ENCODE results near the gene NGLY1. TPM values are rescaled to one million over a fixed set of nuclear protein-coding genes. Genes with fewer than 3 reads are reported as not detected.

The NGLY1 gene
- total and polyA plus RNA-seq, 2 of the 8 experiments (the other 6 are each of a cell fraction or from before 2014, with no cell fraction given) = 3.1 to 24.8 TPM

GRCh38 chr3:25818335-25818734, 35.1 kb upstream of the NGLY1 start:
- Histone ChIP-seq H3K18ac (ENCODE audit: extremely low read depth, low read length) (no peak overlapping the region), H2AFZ (ENCODE audit: low read length) (no peak overlapping the region), H3K79me2 (ENCODE audit: control insufficient read depth in 1 of 2, insufficient read depth in 2 of 2, low read length in 2 of 2) (no peaks in the 10 kb centered on the region), H3K36me3 (ENCODE audit: control insufficient read depth in 2 of 4, insufficient read depth in 4 of 4, low read length in 3 of 4) (no peaks in the 10 kb centered on the region), H2BK15ac (ENCODE audit: low read length) (no peak overlapping the region), H2BK120ac (replicated peaks; ENCODE audit: low read depth, low read length) (no peak overlapping the region), H3K4me1 (replicated peaks in 1 of 4; ENCODE audit: control insufficient read depth in 3 of 4, insufficient read depth in 4 of 4, low read length in 3 of 4) (peaks cover 0 to 9% (median 4%) of the 10 kb centered on the region in 4 experiments; a peak in 4 of 7 replicates), H4K5ac (ENCODE audit: insufficient read length, low read depth, low read length) (no peak overlapping the region), H3K14ac (ENCODE audit: insufficient read length) (no peak overlapping the region), H3K23ac (ENCODE audit: insufficient read length) (no peak overlapping the region), H4K91ac (replicated peaks; ENCODE audit: insufficient read length, low read length) (no peak overlapping the region), H4K8ac (ENCODE audit: extremely low read depth, insufficient read depth, low read length) (no peak overlapping the region), H3K9ac (replicated peaks in 1 of 4; ENCODE audit: extremely low read depth in 1 of 4, low read depth in 3 of 4, low read length in 3 of 4) (no peak overlapping the region), H2BK20ac (ENCODE audit: low read length) (no peak overlapping the region), H3K9me3 (ENCODE audit: insufficient read depth in 2 of 2, low read depth in 1 of 2, low read length in 1 of 2) (0 out of 4 replicates have a peak, but pooled peaks cover 0 to 2% of the 10 kb centered on the region in 2 experiments), H4K20me1 (replicated peaks in 1 of 2; ENCODE audit: control insufficient read depth in 1 of 2, insufficient read depth in 2 of 2, low read length in 2 of 2) (no peaks in the 10 kb centered on the region), H3K4ac (replicated peaks; ENCODE audit: insufficient read length, low read depth, low read length) (no peak overlapping the region), H3K27me3 (replicated peaks in 1 of 4; ENCODE audit: control insufficient read depth in 3 of 4, extremely low read depth in 1 of 4, insufficient read depth in 3 of 4, low read length in 3 of 4) (no peaks in the 10 kb centered on the region), H2BK5ac (ENCODE audit: low read depth, low read length) (no peak overlapping the region), H3K27ac (ENCODE audit: low read depth, low read length) (no peak overlapping the region), H2BK12ac (ENCODE audit: low read depth, low read length) (no peak overlapping the region), H3K4me3 (ENCODE audit: extremely low read depth in 1 of 4, insufficient read depth in 2 of 4, low read depth in 3 of 4, low read length in 4 of 4) (no peak overlapping the region), H3K4me2 (ENCODE audit: insufficient read depth in 1 of 2, low read depth in 2 of 2, low read length in 2 of 2) (no peak overlapping the region), H3K23me2 (ENCODE audit: low read depth, low read length) (no peaks in the 10 kb centered on the region), H2AK5ac (ENCODE audit: low read depth, low read length) (no peak overlapping the region), H3K79me1 (ENCODE audit: low read depth, low read length) (no peaks in the 10 kb centered on the region), H3K56ac (replicated peaks; ENCODE audit: insufficient read length, low read depth, low read length) (no peak overlapping the region)
- ChIA-PET CTCF (ENCODE audit: partially characterized antibody) (no interaction called here), POLR2A (ENCODE audit: partially characterized antibody) (no interaction called here)
- TF ChIP-seq EGR1 (IDR thresholded peaks at IDR 0.05; ENCODE audit: borderline replicate concordance, low read depth, low read length) = no peak
- TF ChIP-seq CTCF (IDR thresholded peaks at IDR 0.05; ENCODE audit: control extremely low read depth in 1 of 3, insufficient read depth in 1 of 3, low read depth in 1 of 3, low read length in 3 of 3) = no peak
- 95% methylated on average over 4 of the region's 4 CpGs; no CpG with 5 or more reads in 1 of the 2 experiments for WGBS, 2 experiments (ENCODE audit: extremely low coverage in 1 of 2, insufficient coverage in 1 of 2, insufficient read length in 1 of 2, insufficient replicate concordance in 2 of 2, low coverage in 1 of 2, low lambda C conversion rate in 2 of 2, missing lambda C conversion rate in 1 of 2)
- DNase-seq (ENCODE audit: low read depth in 1 of 2, low spot score in 2 of 2) (no peak), FAIRE-seq (no peak)
